CD4-positive, alpha-beta T cell treated with Interleukin-10 for 1 hour (primary cell): Measurements from ENCODE around the gene DIAPH1.
A peak's percentile ranks its signal among the peaks of the same experiment; 100 is the strongest.

Source experiments
- DNase-seq: peaks from one replicate; pipeline ENCODE4 v3.0.0-alpha.2; 2020

DIAPH1 gene

GRCh38 chr5:141618804-141619554 is at the start of gene DIAPH1:
Gene DIAPH1 (minus strand): TSS chr5:141619000. CDS start chr5:141618914, 86 bp downstream.
- peak; percentile 98 for DNase-seq

GRCh38 chr5:141665995-141666940 is 47.5 kb upstream of the DIAPH1 start:
- DNase-seq, result no peak

GRCh38 chr5:141664733-141665461 is 46.1 kb upstream of the DIAPH1 start:
- DNase-seq, result peak; percentile 76

GRCh38 chr5:141663506-141663905 is 44.7 kb upstream of the DIAPH1 start:
- no peak for DNase-seq

GRCh38 chr5:141662028-141662427 is 43.2 kb upstream of the DIAPH1 start:
- DNase-seq, result no peak

GRCh38 chr5:141657937-141658545 is 39.2 kb upstream of the DIAPH1 start:
- DNase-seq, result no peak

GRCh38 chr5:141657404-141657803 is 38.6 kb upstream of the DIAPH1 start:
- no peak for DNase-seq

GRCh38 chr5:141656396-141656795 is 37.6 kb upstream of the DIAPH1 start:
- DNase-seq, result no peak

- no peak for DNase-seq
These were observed 36.2 kb upstream of the DIAPH1 start for GRCh38 chr5:141655020-141655419.

- no peak for DNase-seq
These were observed 35.5 kb upstream of the DIAPH1 start for GRCh38 chr5:141654298-141654697.

- no peak for DNase-seq
These were observed 32.9 kb upstream of the DIAPH1 start for GRCh38 chr5:141651728-141652105.

- peak; percentile 88 for DNase-seq
These were observed 32.3 kb upstream of the DIAPH1 start, which contains the start of gene FCHSD1 for GRCh38 chr5:141650851-141651727. Gene FCHSD1 (minus strand): TSS chr5:141651418. CDS start chr5:141651368, 50 bp downstream.

- DNase-seq, result no peak
These were observed 31.2 kb upstream of the DIAPH1 start for GRCh38 chr5:141649972-141650371.

- no peak for DNase-seq
These were observed 30.4 kb upstream of the DIAPH1 start for GRCh38 chr5:141649056-141649688.

GRCh38 chr5:141647851-141648250 is 29.1 kb upstream of the DIAPH1 start:
- DNase-seq, result no peak

GRCh38 chr5:141647242-141647641 is 28.4 kb upstream of the DIAPH1 start:
- DNase-seq, result no peak

- DNase-seq, result no peak
These were observed 27.2 kb upstream of the DIAPH1 start for GRCh38 chr5:141646026-141646425.

GRCh38 chr5:141641634-141642267 is 23.0 kb upstream of the DIAPH1 start:
- DNase-seq, result no peak

GRCh38 chr5:141640698-141641097 is 21.9 kb upstream of the DIAPH1 start:
- DNase-seq, result no peak

GRCh38 chr5:141640051-141640415 is 21.2 kb upstream of the DIAPH1 start:
- DNase-seq, result no peak
